T-helper 9 cell (primary cell): ENCODE results near the gene RUNX1.

ENCODE experiments used
- DNase-seq: peaks from one replicate; pipeline ENCODE4 v3.0.0-alpha.2; 2020

RUNX1 gene

GRCh38 chr21:34877485-34878128, 171.5 kb downstream of the RUNX1 start:
- no peak for DNase-seq

GRCh38 chr21:34875830-34876229, 173.3 kb downstream of the RUNX1 start:
- no peak for DNase-seq

GRCh38 chr21:34874684-34875513, 174.2 kb downstream of the RUNX1 start:
- no peak for DNase-seq

GRCh38 chr21:34871026-34871908, 177.8 kb downstream of the RUNX1 start:
- DNase-seq = no peak

GRCh38 chr21:34870246-34870645, 178.9 kb downstream of the RUNX1 start:
- DNase-seq = no peak

GRCh38 chr21:34869545-34869944, 179.6 kb downstream of the RUNX1 start:
- no peak for DNase-seq

- no peak for DNase-seq
These were observed 181.3 kb downstream of the RUNX1 start for GRCh38 chr21:34867785-34868184.

- no peak for DNase-seq
These were observed 183.5 kb downstream of the RUNX1 start for GRCh38 chr21:34865400-34866241.

GRCh38 chr21:34864370-34865149, 184.5 kb downstream of the RUNX1 start:
- no peak for DNase-seq

GRCh38 chr21:34862951-34863350, 186.2 kb downstream of the RUNX1 start:
- no peak for DNase-seq

GRCh38 chr21:34861258-34861657, 187.8 kb downstream of the RUNX1 start:
- DNase-seq = no peak

- DNase-seq = no peak
These were observed 189.0 kb downstream of the RUNX1 start for GRCh38 chr21:34859976-34860653.

- no peak for DNase-seq
These were observed 190.5 kb downstream of the RUNX1 start for GRCh38 chr21:34858559-34858958.

GRCh38 chr21:34857874-34858273, 191.2 kb downstream of the RUNX1 start:
- no peak for DNase-seq

GRCh38 chr21:34857122-34857713, 191.9 kb downstream of the RUNX1 start:
- no peak for DNase-seq

- no peak for DNase-seq
These were observed 196.7 kb downstream of the RUNX1 start for GRCh38 chr21:34852448-34852847.

GRCh38 chr21:34850166-34850690, 198.9 kb downstream of the RUNX1 start:
- DNase-seq = no peak

GRCh38 chr21:34846601-34847112, 202.4 kb downstream of the RUNX1 start:
- no peak for DNase-seq

GRCh38 chr21:34845521-34846451, 203.3 kb downstream of the RUNX1 start:
- no peak for DNase-seq
